ENCODE data around the gene ARHGAP29.

ARHGAP29 gene

DNA sequence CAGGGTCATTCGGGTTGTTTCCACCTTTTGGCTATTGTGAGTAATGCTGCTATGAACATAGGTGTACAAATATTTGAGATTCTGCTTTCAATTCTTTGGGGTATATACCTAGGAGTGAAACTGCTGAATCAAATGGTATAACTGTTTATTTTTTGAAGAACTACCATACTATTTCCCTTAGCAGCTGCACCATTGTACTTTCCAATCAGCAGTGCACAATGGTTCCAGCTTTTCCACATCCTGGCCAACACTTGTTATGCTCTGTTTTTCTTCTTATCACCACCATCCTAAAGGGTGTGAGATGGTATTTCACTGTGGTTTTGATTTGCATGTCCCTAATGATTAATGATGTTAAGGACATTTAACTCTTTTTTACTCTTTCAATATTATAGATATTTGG is 112.8 kb downstream of the ARHGAP29 start:
- DNase-seq (ENCODE audit: low read depth in 1 of 2, low spot score in 1 of 2) = no peak

DNA sequence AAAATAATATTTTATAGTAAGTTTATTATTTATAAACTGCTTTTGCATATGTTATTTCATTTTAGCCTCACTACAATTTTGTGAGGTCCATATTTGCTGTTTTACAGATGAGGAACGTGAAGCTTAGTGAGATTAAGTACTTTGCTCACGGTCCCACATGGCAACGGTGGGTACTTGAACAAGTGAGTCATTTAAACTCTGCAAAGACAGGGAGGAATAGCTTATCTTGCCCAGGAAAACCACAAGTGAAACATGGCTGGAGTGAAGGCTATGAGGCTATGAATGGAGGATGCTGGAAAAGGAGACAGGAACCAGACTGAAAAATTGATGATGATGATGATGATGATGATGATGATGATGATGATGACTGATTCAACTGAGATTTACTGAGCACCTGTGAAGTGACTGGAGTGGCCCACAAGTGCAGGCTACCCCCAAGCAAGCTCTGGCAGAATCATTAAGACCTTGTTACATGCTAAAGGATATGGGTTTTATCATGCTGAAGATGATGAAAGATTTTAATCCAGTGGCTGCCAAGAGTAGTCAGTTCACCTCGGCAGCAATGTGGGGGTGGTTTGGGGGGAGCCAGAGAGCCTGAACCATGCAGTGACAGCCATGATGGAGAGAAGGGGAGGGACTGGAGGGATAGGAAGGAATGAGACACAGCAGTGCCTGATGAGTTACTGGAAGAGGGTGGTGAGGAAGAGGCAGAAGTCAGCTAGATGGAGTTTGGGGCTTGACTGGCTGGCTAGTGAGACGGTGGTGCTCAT is 115.0 kb downstream of the ARHGAP29 start:
- no peak for DNase-seq (ENCODE audit: low read depth in 1 of 2, low spot score in 1 of 2)
